HG02678 (cell line): ENCODE data around the gene FBXO15.

Source experiments
- ATAC-seq: cut with Tn5 transposase; IDR thresholded peaks from one replicate; pipeline ENCODE4 v1.9.1; 2021; ENCODE audit warnings: mild to moderate bottlenecking, moderate library complexity; ENCODE audit not compliant: unreplicated experiment

FBXO15 gene, protein sequence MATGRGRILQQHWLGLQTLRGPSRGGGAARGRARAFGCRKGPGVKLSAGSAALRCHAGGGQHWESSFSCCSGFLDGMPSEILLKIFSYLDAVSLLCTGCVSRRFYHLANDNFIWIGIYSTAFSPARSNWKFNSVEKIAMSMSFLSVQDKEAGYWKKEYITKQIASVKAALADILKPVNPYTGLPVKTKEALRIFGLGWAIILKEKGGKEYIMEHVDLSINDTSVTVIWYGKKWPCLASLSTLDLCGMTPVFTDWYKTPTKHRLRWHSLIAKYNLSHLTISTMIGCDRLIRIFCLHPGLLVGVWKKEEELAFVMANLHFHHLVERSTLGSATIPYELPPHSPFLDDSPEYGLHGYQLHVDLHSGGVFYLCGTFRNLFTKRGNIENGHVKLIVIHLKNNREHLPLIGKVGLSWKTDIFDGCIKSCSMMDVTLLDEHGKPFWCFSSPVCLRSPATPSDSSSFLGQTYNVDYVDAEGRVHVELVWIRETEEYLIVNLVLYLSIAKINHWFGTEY

DNA sequence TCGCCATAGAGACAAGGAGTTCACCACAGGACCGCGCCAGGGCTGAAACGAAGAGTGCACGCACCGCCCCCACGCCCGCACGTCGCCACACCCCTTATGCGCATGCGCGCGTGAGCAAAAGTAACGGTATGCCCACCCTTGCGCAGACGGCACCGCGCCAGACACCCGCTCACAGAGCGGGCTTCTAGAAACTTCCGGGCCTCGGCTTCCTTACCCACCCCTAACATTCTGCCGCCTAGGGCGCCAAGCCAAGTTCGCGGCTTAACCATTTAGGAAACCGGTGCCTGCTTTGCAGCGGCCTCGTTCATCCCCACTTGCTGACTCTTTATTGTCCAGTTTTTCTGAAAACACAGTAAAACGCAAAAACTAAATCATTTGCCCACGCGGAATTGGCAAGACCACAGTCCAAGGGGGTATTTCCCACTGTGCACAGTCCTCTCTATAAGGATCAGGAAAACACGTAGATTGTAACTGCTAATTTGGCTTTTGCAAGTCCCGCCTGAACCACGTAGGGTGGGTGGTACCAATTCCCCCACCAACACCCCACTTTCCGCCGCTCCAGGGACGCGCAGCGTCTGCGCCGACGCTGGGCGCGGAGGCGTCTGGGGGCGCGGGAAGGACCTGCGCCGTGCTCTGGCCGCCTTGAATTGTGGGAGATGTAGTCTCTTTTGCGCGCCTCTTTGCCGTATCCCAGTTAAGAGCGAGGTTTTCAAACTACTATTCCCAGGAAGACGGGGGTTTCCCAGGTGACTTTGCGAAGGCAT, at the start of gene FBXO15, which contains the start of gene TIMM21:
Gene FBXO15 (minus strand): TSS at position 56 of the 764 bp plus-strand sequence. CDS start 49 bp downstream, at position 7.
Gene TIMM21 (plus strand): TSS at position 745 of the 764 bp plus-strand sequence. CDS start 286 bp downstream, outside the sequence.
- peak; percentile 90 for ATAC-seq

DNA sequence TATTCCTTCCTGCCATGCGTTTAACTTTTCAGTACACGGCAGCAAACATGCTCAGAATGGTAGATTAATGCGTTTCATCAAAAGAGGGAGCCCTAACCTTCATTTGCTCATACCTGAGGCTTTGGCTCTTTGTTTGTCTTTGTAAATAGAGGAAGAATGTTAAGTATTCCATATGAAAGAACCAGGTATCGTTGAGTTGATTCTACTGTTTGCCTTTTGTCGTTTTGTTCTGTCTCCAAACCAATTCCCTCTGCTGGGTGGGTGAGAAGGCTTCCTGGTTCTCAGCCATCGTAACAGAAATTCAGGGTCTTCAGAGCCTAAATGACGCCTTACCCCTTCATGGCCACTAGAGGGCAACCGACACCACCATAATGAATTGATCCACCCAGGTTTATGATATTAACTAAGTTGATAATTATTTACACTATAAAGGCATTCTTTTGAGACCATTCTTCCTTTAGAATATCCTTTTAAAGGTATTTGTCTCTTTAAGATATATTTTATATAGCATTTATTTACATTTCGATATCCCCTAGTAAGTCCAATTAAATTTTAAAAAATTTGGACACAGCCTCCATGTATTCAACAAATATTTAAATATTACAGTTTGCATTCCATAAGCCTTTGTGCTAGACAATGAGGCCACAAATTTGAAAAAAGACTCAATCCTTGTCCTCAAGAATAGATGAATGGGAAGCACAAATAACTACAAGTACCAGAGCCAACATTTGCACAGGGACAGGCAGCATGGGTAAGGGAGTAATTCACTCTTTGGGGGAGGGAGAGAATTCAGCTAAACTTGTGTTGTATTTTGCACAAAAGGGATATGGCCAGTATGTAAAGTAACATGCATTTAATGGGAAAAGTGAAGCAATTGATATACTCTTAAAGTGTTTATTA, 48.8 kb upstream of the FBXO15 start:
- peak; percentile 82 for ATAC-seq

DNA sequence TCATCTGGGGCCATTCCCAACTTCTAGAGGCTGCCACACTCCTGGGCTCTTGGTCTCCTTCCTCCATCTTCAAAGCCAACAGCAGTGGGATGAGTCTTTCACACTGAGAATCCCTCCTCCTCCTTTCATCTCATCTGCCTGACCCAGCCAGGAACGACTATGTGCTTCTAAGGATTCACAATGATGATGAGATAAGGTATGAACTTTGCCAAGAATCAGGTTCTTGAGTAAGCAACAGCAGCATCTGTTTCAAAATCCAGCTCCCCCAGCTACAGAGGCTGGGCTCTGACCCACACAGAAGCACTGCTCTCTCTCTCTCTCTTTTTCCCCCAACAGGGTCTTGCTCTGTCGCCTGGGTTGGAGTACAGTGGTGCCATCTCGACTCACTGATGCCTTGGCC, 47.1 kb upstream of the FBXO15 start:
- no peak for ATAC-seq

DNA sequence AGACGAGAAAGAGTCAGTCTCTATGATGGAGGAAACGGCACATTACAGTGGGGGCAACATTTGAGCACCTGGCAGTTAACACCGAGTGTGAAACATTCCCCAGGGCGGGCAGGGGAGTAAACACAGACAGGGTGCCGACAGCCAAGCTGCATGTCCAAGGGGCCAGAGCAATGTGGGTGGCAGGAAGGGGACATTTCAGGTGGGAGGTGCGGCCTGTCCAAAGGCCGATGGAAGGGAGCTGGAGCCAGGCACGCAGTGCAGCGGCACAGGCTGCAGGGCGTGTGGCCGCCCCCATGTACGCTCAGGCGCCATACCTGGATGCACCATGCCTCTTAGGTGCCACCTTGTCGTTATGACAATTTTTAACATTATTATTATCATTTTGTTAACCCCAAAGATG, 43.9 kb upstream of the FBXO15 start:
- no peak for ATAC-seq

DNA sequence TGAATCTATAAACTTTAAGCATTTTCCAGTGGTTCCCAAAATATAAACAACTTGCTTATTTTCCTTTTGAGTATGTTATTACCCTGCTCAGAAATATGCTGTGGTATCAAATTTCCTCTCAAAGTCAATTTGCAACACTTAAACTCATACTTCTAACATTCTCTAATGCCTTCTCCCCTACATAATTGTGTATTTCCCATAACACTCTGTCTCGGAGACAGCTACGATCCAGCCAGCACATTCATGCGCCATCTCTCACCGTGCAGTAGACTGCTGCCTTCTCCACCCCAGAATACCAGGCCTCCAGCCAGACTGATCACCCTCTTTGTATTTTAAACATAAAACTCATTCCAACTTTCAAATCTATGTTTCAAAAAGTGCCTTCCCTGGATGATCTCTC, 42.5 kb upstream of the FBXO15 start:
- ATAC-seq = no peak

DNA sequence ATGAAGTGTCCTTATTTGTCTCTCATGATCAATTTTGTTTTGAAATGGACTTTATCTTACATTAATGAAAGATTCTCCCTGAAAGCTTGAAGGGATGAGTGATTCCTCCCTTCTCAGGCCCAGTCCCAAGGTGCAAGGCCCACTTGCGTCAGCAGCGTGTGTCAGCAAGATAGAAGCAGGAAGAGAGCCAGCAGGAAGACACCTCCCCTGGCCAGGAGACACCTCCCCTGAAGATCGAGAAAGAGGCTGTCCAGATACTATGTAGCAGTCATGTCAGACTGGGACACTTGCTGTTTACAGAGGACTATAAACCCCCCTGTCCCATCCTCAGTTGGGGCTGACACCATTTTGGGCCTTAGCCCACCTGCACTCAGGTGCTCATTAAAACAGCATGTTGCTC, 39.0 kb upstream of the FBXO15 start:
- ATAC-seq = no peak

DNA sequence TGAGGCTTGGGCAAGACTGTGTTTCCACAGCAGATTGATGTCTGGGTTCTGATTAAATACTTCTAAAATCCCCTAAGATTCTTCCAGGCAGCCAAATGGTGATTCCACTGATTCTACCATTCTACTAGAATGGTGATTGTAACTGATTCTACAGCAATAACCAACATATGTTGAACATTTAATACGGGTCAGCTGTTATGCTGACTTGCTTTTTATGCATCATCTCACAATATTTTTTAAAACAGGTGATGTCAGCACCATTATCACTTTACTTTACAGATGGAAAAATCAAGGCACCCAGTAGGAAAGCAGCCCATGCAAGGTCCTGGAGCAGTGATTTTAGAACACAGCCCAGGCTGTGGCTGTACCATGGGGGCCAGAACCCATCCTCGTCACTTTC, 38.2 kb upstream of the FBXO15 start:
- no peak for ATAC-seq

DNA sequence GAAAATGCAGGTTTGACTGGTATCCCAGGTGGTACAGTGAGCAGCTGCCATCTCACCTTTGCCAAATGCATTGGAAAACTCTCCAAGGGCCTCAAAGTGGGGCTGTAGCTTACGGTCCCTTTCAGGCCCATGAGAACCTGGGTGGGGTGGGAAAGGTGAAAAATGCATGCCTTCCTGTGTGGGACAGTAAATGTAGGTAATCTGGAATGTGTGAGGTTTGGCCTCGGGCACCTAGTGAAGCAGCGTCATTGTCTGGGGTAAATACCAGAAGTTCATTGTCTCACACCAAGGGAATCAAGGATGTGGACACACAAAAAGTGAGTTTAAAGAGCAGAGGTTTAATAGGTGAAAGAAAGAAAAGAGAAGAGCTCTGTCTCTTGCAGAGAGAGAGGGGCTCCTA, 37.2 kb upstream of the FBXO15 start:
- no peak for ATAC-seq

DNA sequence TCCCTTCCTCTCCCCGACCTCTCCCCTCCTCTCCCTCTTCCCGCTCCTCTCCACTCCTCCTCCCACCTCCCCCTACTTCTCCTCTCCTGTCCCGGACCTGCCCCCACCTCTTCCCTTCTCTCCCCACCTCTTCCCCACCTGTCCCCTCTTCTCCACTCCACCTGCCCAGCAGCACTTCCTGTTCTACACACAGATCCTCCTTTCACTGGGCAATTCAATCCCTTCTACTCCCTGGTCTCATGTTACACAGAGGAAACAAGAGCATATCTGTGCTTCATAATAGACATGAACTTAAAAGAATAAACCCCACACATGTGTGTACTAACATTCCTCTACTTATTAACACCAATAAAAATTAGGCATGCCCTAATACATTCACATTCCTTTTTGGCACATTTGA, 35.5 kb upstream of the FBXO15 start:
- no peak for ATAC-seq

DNA sequence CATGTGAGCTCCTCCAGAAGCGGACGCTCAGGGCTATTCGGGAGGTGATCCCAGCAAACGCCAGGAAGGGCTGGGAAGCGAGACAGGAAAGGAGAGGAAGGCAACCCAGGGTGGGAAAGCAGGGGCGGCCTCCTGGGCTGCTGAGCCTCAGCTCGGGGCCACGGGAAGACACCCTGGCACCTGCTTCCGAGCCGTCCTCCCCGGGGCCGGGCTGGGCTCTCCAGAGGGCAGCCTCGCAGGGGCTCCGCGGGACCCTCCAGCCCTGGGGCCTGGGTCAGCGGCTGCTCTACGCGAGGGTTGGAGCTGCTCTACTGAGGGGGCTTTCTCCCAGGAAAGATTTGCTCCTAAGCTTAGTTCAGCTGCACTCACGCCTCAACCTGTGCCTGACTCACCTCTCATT, 34.7 kb upstream of the FBXO15 start:
- ATAC-seq = no peak

DNA sequence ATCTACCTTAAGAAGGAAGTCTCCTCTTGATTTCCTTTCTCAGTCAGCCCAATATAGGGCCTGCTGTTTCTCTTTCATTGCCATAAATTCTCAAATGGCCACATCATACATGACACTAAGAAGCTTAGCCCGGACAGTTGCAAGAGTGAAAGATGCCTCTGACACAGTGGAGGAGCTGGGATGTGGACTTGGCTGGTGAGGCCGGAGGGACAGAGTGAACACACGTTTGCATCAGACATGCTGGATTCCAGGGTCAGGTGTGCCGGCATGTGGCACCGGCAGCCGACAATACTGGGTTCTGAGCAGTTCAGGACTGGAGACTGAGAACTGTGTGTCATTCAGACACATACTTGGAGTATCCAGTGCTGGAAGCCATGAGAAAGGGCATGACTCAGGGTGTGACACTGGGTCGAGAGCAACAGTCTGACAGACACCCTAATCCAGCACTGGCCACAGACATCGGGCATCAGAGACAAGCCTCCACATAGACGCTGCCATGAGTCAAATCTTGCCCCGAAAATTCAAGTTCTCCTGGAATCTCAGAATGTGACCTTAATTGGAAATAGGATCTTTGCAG, 32.1 kb upstream of the FBXO15 start:
- ATAC-seq = no peak

DNA sequence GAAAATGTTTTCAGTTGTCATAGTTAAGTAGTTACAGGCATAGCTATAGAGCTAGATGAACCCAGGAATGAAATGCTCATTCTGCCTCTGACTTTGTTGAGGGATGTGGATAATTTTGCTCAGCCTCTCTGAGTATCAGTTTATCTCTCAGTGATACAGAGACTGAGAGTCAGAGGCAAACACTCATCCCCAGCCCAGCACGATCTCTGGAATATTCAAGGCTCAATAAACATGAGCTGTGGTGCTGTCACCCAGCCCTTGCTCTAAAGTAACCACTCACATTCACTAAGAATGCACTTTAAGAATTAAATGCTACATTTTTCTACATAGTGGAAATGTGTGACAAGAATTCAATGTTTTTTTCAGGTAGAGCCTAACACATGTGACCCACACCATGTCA, 31.2 kb upstream of the FBXO15 start:
- ATAC-seq = no peak

DNA sequence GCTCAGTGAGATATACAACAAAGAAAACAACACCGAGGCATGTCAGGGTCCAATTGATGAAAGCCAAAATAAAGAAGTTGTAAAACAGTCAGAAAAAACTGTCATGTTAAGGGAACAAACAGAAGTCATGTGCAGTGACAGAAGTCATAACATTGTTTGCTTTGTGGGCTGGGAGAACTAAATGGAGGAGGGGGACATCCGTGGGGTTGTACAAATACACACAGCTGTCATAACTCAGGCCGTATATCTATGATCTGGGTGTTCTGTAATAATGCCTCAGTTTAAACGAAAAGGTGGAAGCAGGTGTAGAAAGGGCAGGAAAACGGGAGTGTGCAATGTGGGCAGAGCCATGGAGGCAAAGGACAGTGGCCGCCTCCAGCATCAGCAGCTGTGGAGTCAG, 28.0 kb upstream of the FBXO15 start:
- ATAC-seq = no peak

DNA sequence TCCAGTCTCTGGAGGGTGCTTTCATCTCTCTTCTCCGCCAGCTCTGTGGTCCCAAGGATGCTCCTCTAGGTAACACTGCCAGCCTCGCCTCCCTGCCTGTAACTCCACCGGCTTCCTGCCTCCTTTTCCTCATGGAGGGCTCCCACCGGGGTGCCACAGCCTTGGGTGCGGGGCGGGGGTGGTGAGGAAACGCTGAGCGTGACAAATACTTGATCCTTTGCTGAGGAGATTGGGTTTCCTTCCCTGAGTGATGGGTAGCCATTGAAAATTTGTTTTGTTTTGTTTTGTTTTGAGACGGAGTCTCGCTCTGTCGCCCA, 25.8 kb upstream of the FBXO15 start:
- ATAC-seq = no peak

DNA sequence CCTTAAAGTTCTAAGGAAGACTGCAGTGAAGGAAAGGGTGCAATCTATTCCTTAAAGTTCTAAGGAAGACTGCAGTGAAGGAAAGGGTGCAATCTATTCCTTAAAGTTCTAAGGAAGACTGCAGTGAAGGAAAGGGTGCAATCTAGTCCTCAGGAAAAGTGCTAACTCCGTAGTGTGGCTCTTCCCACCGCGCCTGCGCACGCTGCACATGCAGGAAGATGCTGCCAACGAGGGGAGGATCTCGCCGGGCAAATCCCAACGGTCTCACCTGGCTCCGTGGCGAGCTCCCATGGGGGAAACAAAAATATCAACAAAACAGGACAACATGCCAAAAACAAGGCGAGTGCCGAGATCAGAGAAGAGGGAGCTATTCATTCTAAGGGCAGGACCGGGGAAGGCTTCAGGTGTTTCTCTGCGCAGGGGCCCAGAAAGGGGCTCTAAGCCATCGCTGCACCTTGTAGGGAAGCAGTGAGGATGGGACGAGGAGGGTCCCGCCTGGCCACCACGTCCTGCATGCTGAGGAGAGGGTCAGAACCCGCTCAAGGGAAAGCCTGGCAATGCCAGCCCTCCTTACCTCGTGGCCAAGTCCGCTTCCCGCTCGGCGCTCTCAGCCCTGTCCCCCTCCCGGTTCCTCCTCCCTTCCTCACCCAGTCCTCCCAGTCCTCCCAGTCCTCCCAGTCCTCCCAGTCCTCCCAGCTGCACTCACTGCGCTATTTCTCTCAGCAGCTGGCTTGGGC, 25.2 kb upstream of the FBXO15 start:
- ATAC-seq = no peak

DNA sequence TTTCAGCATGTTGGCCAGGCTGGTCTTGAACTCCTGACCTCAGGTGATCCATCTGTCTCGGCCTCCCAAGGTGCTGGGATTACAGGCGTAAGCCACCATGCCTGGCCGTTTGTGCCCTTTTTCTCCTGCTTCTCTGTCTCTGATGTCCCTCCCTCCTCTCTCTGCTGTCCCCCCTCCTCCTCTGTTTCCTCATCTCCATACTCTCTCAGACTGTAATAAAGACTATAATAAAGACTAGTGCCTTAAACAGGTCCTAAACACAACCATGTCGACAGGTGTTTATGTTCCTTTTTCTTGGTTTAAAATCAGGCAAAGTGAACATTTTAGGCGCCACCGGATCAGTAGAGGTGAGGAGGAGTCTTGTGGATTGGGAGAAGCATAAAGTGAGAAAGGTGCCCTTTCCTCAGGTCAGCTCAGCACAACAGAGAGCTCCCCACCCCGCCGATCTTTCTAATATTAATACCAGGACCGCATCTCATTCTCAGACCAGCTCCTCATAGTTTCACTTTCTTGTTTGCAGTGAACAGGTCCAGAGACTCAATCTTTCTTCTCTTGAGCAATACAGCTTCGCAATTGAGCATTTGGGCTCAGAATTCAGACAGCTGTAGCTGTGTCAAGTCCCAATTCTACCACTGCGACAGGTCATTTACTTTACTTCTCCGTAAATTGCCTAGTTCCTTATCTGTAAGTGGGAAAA, 24.4 kb upstream of the FBXO15 start:
- peak; percentile 96 for ATAC-seq

DNA sequence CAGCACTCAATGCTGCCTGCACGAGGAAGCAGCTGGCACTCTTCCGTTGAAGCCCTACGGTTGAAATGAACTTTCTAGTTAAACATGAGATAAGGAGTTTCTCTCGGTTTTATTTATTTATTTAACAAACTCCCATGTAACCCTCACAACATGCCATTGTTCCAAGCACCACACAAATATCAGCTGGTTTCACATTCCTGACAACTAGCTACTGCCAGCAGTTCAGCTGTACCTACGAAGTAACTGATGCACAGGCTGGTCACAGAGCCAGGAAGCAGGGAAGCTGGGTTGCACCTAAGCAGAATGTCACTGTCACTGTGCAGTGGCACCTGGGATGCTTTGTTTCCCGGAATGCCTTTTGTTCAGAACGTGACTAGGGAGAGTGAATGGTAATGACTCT, 18.8 kb upstream of the FBXO15 start:
- ATAC-seq = no peak

DNA sequence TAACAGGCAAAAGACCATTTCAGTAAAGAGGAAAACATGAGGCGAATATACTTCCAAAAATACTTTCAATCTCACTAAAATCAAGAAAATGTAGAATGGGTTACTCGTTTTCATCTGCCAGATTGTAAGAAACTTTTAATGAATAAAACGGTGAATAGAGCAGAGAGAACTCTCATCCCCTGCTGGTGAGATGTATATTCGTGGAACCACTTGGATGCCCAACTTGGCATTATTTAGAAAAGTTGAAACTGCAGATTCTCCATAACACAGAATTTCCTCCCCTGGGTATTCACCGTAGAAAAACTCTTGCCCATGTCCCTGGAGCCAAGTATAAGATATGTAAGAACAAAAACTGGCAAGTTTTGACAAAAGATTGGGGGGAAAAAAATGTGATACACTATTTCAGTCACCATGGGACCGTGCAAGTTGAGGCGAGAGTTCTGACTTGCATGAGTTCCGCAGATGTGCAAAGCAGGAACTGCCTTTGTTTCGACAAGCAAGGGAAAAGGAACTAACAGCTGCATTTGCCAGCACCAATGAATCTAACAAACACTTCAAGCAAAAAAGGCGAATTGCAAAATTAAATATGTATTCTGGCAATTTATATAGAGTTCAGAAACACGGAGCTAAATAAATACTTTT, 15.5 kb upstream of the FBXO15 start:
- peak; percentile 71 for ATAC-seq

DNA sequence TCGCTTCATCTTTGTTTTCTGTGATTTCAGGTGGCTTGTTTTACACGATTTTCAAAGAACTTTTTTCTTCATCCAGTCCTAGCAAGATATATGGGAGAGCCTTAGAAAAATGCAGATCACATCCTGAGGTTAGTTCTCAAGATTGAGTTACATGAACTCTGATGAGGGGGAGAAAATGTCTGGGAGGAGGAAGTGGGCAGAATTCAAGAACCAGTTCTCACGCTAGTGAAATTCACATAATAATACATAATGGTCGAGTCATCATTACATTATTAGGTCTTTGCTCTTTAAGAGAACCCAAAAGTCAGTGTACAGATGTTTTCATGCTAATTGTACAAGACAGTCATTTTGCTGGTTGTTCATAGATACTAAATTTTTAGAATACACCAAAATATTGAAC, 7.6 kb upstream of the FBXO15 start:
- ATAC-seq = no peak
